A172 (cell line): ENCODE results near the gene F10. TPM values are rescaled to one million over a fixed set of nuclear protein-coding genes. Genes with fewer than 3 reads are reported as not detected.

Experiments
- DNase-seq: peaks from one replicate; pipeline ENCODE4 v3.0.0-alpha.2; 2015; ENCODE audit warnings: low spot score
- total RNA-seq: library from RNA; depleted of rRNA; stranded (reverse); fragments of >200 nt; shearing (Covaris generic); gene quantifications from 2 replicates; pipeline ENCODE4 v1.2.3, GENCODE V29; 2014

Gene F10
- total RNA-seq, 1 experiment from 2014 or later: 0.29 TPM

- no peak for DNase-seq
Observed at GRCh38 chr13:113086031-113086750, 36.4 kb upstream of the F10 start.

GRCh38 chr13:113086991-113087922, 35.3 kb upstream of the F10 start:
- no peak for DNase-seq

- no peak for DNase-seq
Observed at GRCh38 chr13:113087923-113088690, 34.5 kb upstream of the F10 start.

DNA sequence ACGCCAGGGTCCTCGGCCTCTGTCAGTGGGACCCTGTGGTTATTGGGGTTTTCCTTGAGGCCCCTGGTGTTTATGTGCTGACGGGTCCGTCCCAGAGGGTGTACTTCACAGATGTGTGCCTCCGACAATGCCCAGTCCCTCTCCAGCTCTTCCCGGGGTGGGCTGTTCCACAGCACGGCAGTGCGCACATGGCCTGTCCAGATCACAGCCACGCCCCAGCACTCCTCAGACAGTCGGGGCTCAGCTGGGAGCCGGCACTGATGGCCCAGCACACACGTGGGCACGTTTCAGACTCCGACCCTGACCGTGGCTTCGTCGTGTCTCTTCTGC, 33.9 kb upstream of the F10 start:
- DNase-seq: no peak

GRCh38 chr13:113089693-113090414, 32.7 kb upstream of the F10 start:
- DNase-seq: no peak

GRCh38 chr13:113090415-113090770, 32.2 kb upstream of the F10 start:
- DNase-seq: no peak

GRCh38 chr13:113090806-113091205, 31.8 kb upstream of the F10 start:
- no peak for DNase-seq

DNA sequence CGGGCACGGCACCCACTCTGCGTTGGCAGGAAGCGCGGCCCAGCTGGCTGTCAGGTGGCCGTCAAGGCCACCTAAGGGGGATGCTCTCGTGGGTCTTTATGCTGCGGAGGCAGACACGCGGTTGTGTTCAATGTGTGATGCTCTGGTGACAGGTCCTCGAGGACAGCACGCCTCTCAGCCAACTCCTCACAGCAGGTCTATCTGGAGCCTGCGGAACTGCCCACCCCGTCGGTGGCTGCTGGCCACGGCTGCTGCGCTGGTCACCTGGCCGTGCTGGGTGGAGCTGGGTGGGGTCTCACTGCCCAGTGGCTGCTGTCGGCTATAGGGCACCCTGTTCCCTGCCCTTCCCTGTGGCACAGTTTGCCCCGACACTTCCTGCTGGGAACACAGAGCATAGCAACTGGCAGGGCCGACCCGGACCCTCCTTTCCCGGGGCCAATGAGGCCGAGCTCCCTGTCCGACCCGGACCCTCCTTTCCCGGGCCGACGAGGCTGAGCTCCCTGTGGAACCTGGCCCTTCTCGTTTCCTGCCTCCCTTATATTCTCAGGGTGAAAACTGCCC, 31.3 kb upstream of the F10 start:
- DNase-seq: no peak

DNA sequence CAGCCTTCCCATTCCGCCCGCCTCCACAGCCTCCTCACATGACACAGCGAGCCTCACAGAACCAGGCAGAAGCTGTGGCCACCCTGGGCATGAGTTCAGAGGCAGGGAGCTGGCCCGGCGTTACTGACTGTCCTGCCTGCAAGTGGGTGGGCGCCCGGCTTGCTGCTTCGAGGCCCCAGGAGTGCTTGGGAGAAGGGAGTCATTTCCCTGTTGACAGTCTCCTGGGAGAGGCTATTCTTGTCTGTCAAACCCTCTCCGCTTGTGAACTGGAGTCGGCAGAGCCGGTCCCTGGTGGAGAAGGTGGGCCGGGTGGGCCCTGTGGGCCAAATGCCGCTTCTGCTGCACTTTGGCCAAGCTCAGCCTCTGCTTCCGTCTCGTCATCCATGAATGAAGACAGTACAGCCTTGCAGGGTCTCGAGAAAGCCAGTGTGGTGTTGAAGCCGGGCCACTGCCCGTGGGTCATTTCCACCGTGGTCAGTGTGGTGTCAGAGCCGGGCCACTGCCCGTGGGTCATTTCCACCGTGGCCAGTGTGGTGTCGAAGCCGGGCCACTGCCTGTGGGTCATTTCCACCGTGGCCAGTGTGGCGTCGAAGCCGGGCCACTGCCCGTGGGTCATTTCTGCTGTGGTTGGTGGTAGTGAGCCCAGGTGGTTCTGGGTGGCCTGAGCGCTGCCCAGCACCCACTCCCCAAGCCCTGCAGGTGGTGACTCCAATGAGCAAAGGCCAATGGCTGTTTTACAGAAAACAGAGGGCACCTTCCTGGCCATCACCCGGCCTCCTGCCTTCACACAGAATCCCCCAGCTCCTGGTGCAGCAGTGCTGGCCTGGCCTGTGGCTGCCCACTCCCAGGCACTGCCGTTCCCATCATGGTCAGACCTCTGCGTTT, 30.5 kb upstream of the F10 start:
- DNase-seq: no peak

GRCh38 chr13:113092776-113093579, 29.6 kb upstream of the F10 start:
- DNase-seq: no peak

DNA sequence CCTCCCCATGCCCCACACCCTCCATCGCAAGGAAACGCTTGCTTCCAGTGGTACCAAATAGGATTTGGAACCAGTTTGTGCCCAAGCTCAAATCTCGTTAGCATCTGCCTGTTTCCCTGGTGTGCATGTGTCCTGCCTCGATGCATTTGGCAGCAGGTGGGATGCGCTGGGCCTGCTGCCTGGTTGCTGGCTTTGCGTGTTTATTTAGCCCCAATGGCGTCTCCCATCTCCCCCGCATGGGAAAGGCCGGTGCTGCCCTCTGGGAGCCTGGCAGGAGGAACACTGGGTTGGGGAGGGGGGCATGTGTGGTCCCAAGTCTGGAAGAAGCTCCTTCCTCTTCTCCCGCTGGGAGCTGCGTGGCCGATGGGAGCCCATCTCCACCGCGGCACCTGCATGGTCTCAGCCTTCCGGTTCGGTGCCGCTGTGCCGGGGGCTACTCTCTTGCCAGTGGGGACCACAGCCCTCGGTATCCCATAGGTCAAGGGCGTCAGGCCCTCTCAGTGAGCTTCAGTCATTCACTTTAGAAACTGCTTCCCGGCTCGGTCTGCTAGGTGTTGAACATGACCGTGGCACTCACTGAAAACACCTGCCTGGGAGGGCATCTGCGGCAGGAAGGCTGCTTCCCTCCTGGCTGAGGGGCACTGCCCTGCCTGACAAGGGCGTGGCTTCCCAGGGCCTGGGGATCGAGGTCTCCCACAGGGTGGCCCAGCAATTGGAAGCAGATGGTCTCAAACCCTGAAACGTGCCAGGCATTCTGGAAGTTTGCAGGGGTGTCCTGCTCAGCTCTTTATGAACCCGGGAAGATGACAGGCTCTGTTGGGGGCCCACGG, 28.8 kb upstream of the F10 start:
- DNase-seq: no peak

DNA sequence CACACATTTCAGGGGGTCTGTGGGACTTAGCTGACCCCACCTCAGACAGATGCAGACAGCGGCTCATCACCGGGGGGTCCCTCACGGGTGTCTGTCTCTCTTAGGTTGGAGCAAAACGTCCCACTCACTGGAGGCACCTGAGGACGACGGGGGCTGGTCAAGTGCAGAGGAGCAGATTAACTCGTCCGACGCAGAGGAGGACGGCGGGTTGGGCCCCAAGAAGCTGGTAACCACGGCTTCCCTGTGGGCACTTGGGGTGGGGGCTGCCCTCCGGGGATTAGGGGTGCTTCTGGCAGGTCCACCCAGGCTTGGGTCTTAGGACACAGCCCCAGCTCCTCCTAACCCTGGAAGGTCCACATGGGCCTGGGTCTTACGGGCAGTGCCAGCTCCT, 28.2 kb upstream of the F10 start:
- no peak for DNase-seq

GRCh38 chr13:113095146-113096051, 27.2 kb upstream of the F10 start:
- DNase-seq: no peak

DNA sequence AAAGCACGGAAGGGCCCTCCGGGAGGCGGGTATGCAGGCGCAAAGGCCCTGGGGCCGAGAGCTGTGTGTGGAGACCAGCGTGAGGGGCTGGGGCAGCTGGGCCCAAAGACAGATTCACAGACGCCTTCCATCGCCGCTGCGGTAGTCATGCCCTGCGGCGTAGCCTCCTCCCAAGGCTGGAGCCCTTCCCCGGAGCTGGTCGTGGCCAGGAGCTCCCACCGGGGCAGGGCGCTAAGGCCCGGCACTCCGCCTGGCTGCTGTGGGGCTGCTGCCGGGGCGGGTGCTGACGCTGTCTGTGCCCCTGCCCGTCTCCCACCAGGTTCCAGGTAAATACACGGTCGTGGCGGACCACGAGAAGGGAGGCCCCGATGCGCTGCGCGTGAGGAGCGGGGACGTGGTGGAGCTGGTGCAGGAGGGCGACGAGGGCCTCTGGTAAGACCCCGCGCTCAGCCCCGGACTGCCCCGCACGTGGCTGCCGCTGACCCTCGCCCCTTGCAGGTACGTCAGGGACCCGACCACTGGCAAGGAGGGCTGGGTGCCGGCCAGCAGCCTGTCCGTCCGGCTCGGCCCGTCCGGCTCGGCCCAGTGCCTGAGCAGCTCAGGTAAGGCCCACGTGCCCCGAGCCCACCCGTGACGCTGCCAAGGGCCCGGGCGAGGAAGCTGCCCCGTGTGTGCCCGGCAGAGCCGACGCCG, 26.4 kb upstream of the F10 start:
- DNase-seq: no peak

GRCh38 chr13:113096745-113097305, 25.8 kb upstream of the F10 start:
- DNase-seq: no peak

GRCh38 chr13:113097651-113098050, 24.9 kb upstream of the F10 start:
- no peak for DNase-seq
